Activated T-helper 1 cell treated with anti-CD3 and anti-CD28 coated beads, Interleukin-12 subunit alpha, Interleukin-12 subunit beta, Interleukin-2, Interleukin-4 antibody, amounts not matched to agents 30 ng/mL and 10 ng/mL and 1 ng/mL, durations not matched to agents 14 hours and 24 hours and 36 hours (primary cell): ENCODE results near the gene CRIM1. TPM values are rescaled to one million over a fixed set of nuclear protein-coding genes. Genes with fewer than 3 reads are reported as not detected.
"Not testable (repeated sequence)": the region's sequence is repeated elsewhere in the genome, so short reads cannot be mapped to it uniquely, and the experiment has no call there.

ENCODE experiments used
- DNase-seq: peaks from one replicate; pipeline ENCODE4 v3.0.0; 2021; ENCODE audit warnings: low spot score
- H3K27ac Mint-ChIP-seq: one replicate; pipeline ENCODE4 v1.8.0; 2021; ENCODE audit warnings: mild to moderate bottlenecking, mixed read lengths
- H3K27me3 Mint-ChIP-seq: one replicate; pipeline ENCODE4 v1.8.0; 2022; ENCODE audit warnings: mild to moderate bottlenecking, moderate library complexity, mixed read lengths; ENCODE audit not compliant: insufficient read depth
- H3K36me3 Mint-ChIP-seq: one replicate; pipeline ENCODE4 v1.8.0; 2021; ENCODE audit warnings: low read depth, mixed read lengths
- H3K4me1 Mint-ChIP-seq: one replicate; pipeline ENCODE4 v1.8.0; 2021; ENCODE audit warnings: low read depth, mixed read lengths
- H3K4me3 Mint-ChIP-seq: one replicate; pipeline ENCODE4 v1.8.0; 2021; ENCODE audit warnings: mild to moderate bottlenecking, moderate library complexity, mixed read lengths
- H3K9me3 Mint-ChIP-seq: one replicate; pipeline ENCODE4 v1.8.0; 2021; ENCODE audit warnings: mixed read lengths
- intact Hi-C: fragments of 100-400 bp; cut with micrococcal nuclease; formaldehyde crosslinking; loops from one replicate; pipeline ENCODE4 v1.15.1; 2024
- total RNA-seq: library from RNA; stranded (reverse); gene quantifications from 2 replicates; pipeline ENCODE4 v1.2.3, GENCODE V29; 2022

CRIM1 gene
- total RNA-seq, 1 donor from 2014 or later: 15.3 TPM

- Mint-ChIP-seq H3K4me3 (peak overlapping the region; percentile 80), H3K27me3 (peaks cover 69% of the 10 kb centered on the region), H3K4me1 (peaks cover 44% of the 10 kb centered on the region), H3K36me3 (no peaks in the 10 kb centered on the region), H3K27ac (peak overlapping the region; percentile 15), H3K9me3 (no peaks in the 10 kb centered on the region)
- peak; percentile 21 for DNase-seq
- intact Hi-C loops: loop anchor here (1.0 to 5.0 kb wide), 7 partner anchors 46 to 728 kb away; partner anchors contain the start of genes FEZ2, GPATCH11, HEATR5B and STRN
Measured at GRCh38 chr2:36356298-36356989, 866 bp downstream of the CRIM1 start.

- no peak for DNase-seq
- no peaks in the 10 kb centered on the region for H3K36me3 Mint-ChIP-seq
- peak overlapping the region; percentile 70 for H3K27ac Mint-ChIP-seq
- H3K4me3 Mint-ChIP-seq: peak overlapping the region; percentile 97
- H3K27me3 Mint-ChIP-seq: peaks cover 70% of the 10 kb centered on the region
- intact Hi-C loops: loop anchor here (1.0 to 5.0 kb wide), 8 partner anchors 45 to 728 kb away; partner anchors contain the start of genes FEZ2, GPATCH11, HEATR5B and STRN
- no peaks in the 10 kb centered on the region for H3K9me3 Mint-ChIP-seq
- H3K4me1 Mint-ChIP-seq: peaks cover 48% of the 10 kb centered on the region
Measured at GRCh38 chr2:36356990-36357846, 1.6 kb downstream of the CRIM1 start.

GRCh38 chr2:36357847-36358659 is 2.5 kb downstream of the CRIM1 start:
- intact Hi-C loops: loop anchor here (1.0 to 5.0 kb wide), 8 partner anchors 44 to 727 kb away; partner anchors contain the start of genes FEZ2, GPATCH11, HEATR5B and STRN
- peak overlapping the region; percentile 97 for H3K4me3 Mint-ChIP-seq
- no peak for DNase-seq
- no peaks in the 10 kb centered on the region for H3K36me3 Mint-ChIP-seq
- H3K4me1 Mint-ChIP-seq: peaks cover 42% of the 10 kb centered on the region
- no peaks in the 10 kb centered on the region for H3K9me3 Mint-ChIP-seq
- H3K27ac Mint-ChIP-seq: peak overlapping the region; percentile 70
- H3K27me3 Mint-ChIP-seq: peaks cover 65% of the 10 kb centered on the region

GRCh38 chr2:36359067-36359466 is 3.5 kb downstream of the CRIM1 start:
- peaks cover 59% of the 10 kb centered on the region for H3K27me3 Mint-ChIP-seq
- H3K36me3 Mint-ChIP-seq: no peaks in the 10 kb centered on the region
- peaks cover 39% of the 10 kb centered on the region for H3K4me1 Mint-ChIP-seq
- DNase-seq: no peak
- H3K9me3 Mint-ChIP-seq: no peaks in the 10 kb centered on the region
- no peak overlapping the region for H3K27ac Mint-ChIP-seq
- intact Hi-C loops: loop anchor here (5.0 kb wide), 2 partner anchors 43 to 477 kb away; no protein-coding TSS in a partner anchor
- H3K4me3 Mint-ChIP-seq: peak overlapping the region; percentile 62

- Mint-ChIP-seq H3K4me1 (peaks cover 30% of the 10 kb centered on the region), H3K36me3 (no peaks in the 10 kb centered on the region), H3K27me3 (peaks cover 51% of the 10 kb centered on the region), H3K4me3 (no peak overlapping the region), H3K27ac (no peak overlapping the region), H3K9me3 (no peaks in the 10 kb centered on the region)
- DNase-seq: no peak
- intact Hi-C loops: no loop called here
Measured at GRCh38 chr2:36360063-36360462, 4.5 kb downstream of the CRIM1 start.

GRCh38 chr2:36360834-36361233 is 5.3 kb downstream of the CRIM1 start:
- Mint-ChIP-seq H3K4me1 (peaks cover 30% of the 10 kb centered on the region), H3K9me3 (no peaks in the 10 kb centered on the region), H3K27me3 (peaks cover 51% of the 10 kb centered on the region), H3K4me3 (no peak overlapping the region), H3K27ac (no peak overlapping the region), H3K36me3 (no peaks in the 10 kb centered on the region)
- DNase-seq: no peak
- intact Hi-C loops: no loop called here

GRCh38 chr2:36361396-36361795 is 5.8 kb downstream of the CRIM1 start:
- H3K27ac Mint-ChIP-seq: no peak overlapping the region
- no peaks in the 10 kb centered on the region for H3K36me3 Mint-ChIP-seq
- peaks cover 53% of the 10 kb centered on the region for H3K27me3 Mint-ChIP-seq
- no peaks in the 10 kb centered on the region for H3K9me3 Mint-ChIP-seq
- H3K4me3 Mint-ChIP-seq: no peak overlapping the region
- peaks cover 30% of the 10 kb centered on the region for H3K4me1 Mint-ChIP-seq
- intact Hi-C loops: no loop called here
- DNase-seq: no peak

- peaks cover 49% of the 10 kb centered on the region for H3K27me3 Mint-ChIP-seq
- no peak overlapping the region for H3K27ac Mint-ChIP-seq
- H3K4me1 Mint-ChIP-seq: peaks cover 26% of the 10 kb centered on the region
- no peaks in the 10 kb centered on the region for H3K36me3 Mint-ChIP-seq
- DNase-seq: no peak
- no peaks in the 10 kb centered on the region for H3K9me3 Mint-ChIP-seq
- no peak overlapping the region for H3K4me3 Mint-ChIP-seq
- intact Hi-C loops: no loop called here
Measured at GRCh38 chr2:36362291-36362690, 6.7 kb downstream of the CRIM1 start.

GRCh38 chr2:36363085-36363484 is 7.5 kb downstream of the CRIM1 start:
- H3K27ac Mint-ChIP-seq, H3K4me3 Mint-ChIP-seq, H3K9me3 Mint-ChIP-seq, intact Hi-C loops, DNase-seq, H3K36me3 Mint-ChIP-seq: not testable (repeated sequence)
- H3K27me3 Mint-ChIP-seq: peaks cover 43% of the 10 kb centered on the region
- H3K4me1 Mint-ChIP-seq: peaks cover 18% of the 10 kb centered on the region

- H3K9me3 Mint-ChIP-seq: no peaks in the 10 kb centered on the region
- intact Hi-C loops: no loop called here
- H3K4me3 Mint-ChIP-seq: no peak overlapping the region
- peaks cover 3% of the 10 kb centered on the region for H3K36me3 Mint-ChIP-seq
- DNase-seq: no peak
- peaks cover 12% of the 10 kb centered on the region for H3K4me1 Mint-ChIP-seq
- H3K27ac Mint-ChIP-seq: no peak overlapping the region
- peaks cover 18% of the 10 kb centered on the region for H3K27me3 Mint-ChIP-seq
Measured at GRCh38 chr2:36366491-36367120, 11.0 kb downstream of the CRIM1 start.

GRCh38 chr2:36367486-36367885 is 11.9 kb downstream of the CRIM1 start:
- DNase-seq: no peak
- peaks cover 16% of the 10 kb centered on the region for H3K27me3 Mint-ChIP-seq
- no peak overlapping the region for H3K27ac Mint-ChIP-seq
- intact Hi-C loops: no loop called here
- H3K36me3 Mint-ChIP-seq: peaks cover 3% of the 10 kb centered on the region
- no peaks in the 10 kb centered on the region for H3K9me3 Mint-ChIP-seq
- no peak overlapping the region for H3K4me3 Mint-ChIP-seq
- peaks cover 12% of the 10 kb centered on the region for H3K4me1 Mint-ChIP-seq

GRCh38 chr2:36367895-36368353 is 12.3 kb downstream of the CRIM1 start:
- no peak overlapping the region for H3K27ac Mint-ChIP-seq
- no peak for DNase-seq

More at GRCh38 chr2:36367895-36368353, 12.3 kb downstream of the CRIM1 start:
- no peaks in the 10 kb centered on the region for H3K9me3 Mint-ChIP-seq
- H3K36me3 Mint-ChIP-seq: peaks cover 5% of the 10 kb centered on the region
- H3K27me3 Mint-ChIP-seq: peaks cover 16% of the 10 kb centered on the region
- peaks cover 16% of the 10 kb centered on the region for H3K4me1 Mint-ChIP-seq
- intact Hi-C loops: no loop called here
- H3K4me3 Mint-ChIP-seq: no peak overlapping the region
